Uterus (tissue), 2 donors: Measurements from ENCODE around the gene FAIM2.

Source experiments
- CTCF ChIP-seq, 4 experiments: fragments of 200-600 bp in 2 of 4; fragments of 450-650 bp in 2 of 4; sonication (generic) in 2 of 4; IDR thresholded peaks; one replicate each; pipeline ENCODE4 v1.5.1; 2016 to 2019; ENCODE audit warnings: antibody characterized with exemption in 4 of 4, mild to moderate bottlenecking in 2 of 4, moderate library complexity in 1 of 4
- POLR2A ChIP-seq, 2 donors: fragments of 450-650 bp; IDR thresholded peaks; one replicate each; pipeline ENCODE4 v1.6.1; 2016; ENCODE audit warnings: antibody characterized with exemption in 2 of 2, mild to moderate bottlenecking in 1 of 2, moderate library complexity in 1 of 2

- TF ChIP-seq POLR2A (IDR thresholded peaks at IDR 0.05) (no peak), CTCF (IDR thresholded peaks at IDR 0.05) (no peak)
Observed at GRCh38 chr12:49952391-49953055, 48.8 kb upstream of the FAIM2 start.
